ENCODE results near the gene TIMP1.

Gene TIMP1

GRCh38 chrX:47581731-47582647 lies at the start of gene TIMP1:
Gene TIMP1 (plus strand): TSS chrX:47582436. CDS start chrX:47583416, 980 bp downstream.
- DNase-seq (ENCODE audit: low spot score): peak; percentile 81

DNA sequence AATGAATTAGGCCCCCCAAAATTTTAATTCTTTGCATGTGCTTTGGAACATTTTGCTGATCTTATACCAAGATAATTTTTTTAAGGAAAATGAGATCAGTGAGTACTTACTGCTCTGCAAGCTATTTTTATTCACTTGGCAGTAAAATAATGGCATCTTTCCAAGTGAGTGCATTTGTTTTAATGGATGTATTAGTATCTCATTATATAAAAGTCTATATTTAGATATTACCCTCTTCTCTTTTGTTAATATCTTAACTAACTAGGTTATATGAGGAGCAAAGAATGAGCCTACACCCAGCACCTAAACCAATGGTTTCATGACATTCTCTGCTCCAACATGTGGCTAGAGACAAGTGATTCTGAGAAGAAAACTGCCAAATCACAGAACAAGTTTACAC lies 42.4 kb upstream of the TIMP1 start:
- no peak for DNase-seq (ENCODE audit: low spot score)

DNA sequence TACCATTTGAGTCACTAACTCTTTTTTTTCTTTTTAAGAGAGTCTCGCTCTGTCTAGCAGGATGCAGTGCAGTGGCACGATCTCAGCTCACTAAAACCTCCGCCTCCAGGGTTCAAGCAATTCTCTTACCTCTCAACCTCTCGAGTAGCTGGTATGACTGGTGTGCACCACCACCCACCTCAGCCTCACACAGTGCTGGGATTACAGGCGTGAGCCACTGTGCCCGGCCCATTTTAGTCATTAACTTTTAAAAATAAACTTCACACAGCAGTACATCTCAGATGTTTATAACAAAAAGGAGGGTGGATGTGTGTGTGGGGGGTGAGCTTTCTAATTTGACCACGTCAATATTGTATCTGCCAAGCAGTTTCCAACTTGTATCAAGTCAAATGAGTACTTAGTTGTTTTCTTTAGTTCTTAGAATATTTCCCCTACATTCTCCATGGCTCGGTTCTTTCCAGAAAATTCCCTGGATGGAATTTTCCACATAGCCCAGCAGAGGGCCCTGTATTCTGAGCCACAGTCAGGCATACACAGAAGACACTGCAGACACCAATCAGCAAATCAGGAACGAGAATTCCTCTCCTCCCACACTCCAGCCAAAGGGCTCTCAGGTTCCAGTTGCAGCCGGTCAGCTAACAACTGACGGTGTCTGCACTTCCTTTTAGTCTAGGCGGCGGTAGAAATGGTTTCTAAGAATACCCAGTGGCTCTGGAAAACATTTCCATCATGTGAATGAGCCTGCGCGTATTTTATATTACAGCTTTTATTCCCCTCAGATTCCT lies 41.3 kb upstream of the TIMP1 start:
- DNase-seq (ENCODE audit: low spot score): peak; percentile 91

DNA sequence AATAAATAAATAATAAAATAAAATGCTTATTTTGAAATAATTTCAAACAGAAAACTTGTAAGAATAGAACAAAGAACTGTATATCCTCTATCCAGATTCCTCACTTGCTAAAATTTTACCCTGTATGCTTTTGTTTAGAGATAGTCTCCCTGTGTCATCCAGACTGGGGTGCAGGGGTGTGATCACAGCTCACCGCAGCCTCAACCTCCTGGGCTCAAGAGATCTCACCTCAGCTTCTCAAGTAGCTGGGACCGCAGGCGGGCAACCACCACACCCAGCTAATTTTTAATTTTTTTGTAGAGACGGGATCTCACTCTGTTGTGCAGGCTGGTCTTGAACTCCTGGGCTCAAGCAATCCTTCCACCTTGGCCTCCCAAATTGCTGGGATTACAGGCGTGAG lies 38.7 kb upstream of the TIMP1 start:
- no peak for DNase-seq (ENCODE audit: low spot score)

DNA sequence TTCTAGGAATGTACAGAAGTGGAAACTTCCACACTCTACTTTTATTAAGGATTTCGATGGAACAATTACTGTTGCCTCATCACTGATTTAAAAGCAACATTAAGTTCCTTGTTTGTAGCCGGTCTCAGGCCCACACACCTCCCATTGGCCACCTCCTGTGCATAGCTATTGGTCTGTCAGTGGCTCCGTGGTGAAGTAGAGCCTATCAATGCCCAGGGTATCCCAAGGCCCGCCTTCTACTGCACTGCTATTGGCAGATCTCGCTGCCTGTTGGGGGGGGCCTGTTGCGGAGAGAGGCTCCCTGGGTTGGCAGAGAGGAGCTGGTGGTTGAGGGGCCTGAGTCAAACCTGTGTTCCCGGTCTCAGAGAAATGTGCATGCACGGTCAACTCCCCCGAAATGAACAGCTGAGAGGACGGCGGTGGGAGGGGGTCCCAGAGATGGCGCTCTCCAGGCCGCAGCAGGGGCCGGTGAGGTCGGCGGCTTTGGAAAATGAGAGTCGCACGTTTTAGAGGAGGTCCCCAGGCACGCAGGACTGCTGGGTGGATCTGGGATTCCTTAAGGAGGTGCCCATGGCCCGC lies 26.1 kb upstream of the TIMP1 start:
- peak; percentile 78 for DNase-seq (ENCODE audit: low spot score)

DNA sequence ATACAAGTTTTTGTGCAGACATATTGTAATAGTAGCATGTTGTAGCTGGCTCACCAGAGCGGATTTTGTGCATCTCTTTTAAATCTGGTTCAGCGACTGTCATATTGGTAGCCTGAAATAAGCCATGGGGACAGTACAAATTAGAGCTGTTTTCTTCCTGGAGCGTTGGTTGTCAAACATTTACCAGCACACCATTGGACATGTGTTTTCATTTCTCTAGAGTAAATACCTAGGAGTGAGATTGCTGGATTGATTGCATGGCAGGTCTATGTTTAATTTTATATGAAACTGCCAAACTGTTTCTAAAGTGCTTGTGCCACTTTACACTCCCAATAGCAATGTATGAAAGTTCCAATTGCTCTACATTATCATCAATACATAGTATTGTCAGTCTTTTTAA lies 23.8 kb upstream of the TIMP1 start:
- no peak for DNase-seq (ENCODE audit: low spot score)

- DNase-seq (ENCODE audit: low spot score): no peak
Observed at GRCh38 chrX:47560179-47560933, 21.9 kb upstream of the TIMP1 start.

DNA sequence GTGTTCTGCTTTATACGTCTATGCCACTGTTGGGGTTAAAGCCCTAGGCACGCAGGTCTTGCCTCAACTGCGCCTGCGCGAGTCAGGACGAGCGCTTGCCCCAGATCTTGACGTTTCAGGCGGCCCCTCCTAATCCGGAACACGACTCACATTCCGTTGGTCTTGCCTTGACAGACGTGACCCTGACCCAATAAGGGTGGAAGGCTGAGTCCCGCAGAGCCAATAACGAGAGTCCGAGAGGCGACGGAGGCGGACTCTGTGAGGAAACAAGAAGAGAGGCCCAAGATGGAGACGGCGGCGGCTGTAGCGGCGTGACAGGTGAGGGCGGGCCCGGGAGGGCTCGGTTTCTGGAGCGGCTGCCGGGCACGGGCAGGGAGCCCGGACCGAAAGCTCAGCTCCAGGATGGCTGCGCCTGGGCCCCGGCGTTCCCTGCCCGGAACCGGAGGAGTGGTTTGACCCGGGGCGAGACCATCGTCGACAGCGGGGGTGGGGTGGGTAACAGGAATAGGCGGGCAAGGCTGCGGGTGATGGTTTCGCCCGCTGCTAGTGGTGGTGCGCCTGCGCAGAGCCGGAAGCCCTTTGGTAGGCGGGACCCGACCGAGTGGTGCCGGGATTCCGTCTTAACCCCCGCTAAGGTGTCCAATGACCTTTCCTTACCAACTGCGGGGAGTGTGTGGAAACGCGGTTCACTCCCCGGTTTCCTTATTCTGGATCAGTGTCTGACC lies 21.1 kb upstream of the TIMP1 start, which contains the start of gene ARAF:
ARAF (plus strand) TSS at position 272 of the 725 bp plus-strand sequence. CDS start 1,763 bp downstream, outside the sequence.
- DNase-seq (ENCODE audit: low spot score): peak; percentile 80

DNA sequence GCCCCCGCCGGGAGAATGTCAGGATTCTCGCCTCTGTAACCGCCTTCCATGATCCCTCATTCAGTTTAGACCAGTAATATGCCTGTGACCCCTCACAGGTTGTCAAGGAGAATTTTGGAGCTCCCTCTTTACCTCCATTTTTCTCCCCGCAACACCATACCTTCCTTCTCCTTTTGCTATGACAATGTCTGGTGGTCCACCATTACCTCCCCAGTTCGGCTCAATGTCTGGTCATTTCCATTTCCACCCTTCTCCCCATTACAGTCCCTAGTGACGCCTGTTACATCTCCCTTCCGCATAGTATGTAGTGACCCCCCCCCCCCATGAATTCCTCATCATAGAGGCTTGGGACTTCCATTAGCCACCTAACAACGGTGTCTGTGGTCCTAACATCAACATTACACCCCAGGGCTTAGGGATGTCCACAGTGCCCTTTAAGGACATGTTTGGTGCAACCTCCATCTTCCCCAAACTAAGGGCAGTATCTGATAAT lies 20.5 kb upstream of the TIMP1 start:
- no peak for DNase-seq (ENCODE audit: low spot score)

DNA sequence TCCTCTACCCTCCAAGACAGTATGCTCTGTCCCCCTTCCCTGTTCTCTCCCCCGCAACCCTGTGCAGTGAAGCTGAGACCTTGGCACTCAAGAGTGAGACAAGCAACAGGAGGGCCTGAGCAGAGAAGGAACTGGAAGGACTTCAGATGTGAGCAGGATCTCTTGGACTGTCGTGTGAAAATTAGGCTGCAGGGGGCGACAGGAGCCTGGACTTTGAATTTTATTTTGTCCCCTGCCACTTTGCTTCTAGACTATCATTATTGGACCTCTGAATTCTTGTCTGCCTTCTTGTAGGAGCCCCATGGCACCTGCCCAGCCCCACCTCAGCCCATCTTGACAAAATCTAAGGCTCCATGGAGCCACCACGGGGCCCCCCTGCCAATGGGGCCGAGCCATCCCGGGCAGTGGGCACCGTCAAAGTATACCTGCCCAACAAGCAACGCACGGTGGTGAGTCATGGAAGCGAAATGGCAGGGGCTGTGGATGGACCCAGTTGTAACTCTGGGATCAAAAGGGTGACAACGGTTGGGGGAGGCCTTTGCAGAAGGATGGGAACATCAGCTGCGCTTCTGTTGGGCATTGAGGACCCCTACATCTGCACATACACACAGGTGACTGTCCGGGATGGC lies 19.5 kb upstream of the TIMP1 start:
- no peak for DNase-seq (ENCODE audit: low spot score)

DNA sequence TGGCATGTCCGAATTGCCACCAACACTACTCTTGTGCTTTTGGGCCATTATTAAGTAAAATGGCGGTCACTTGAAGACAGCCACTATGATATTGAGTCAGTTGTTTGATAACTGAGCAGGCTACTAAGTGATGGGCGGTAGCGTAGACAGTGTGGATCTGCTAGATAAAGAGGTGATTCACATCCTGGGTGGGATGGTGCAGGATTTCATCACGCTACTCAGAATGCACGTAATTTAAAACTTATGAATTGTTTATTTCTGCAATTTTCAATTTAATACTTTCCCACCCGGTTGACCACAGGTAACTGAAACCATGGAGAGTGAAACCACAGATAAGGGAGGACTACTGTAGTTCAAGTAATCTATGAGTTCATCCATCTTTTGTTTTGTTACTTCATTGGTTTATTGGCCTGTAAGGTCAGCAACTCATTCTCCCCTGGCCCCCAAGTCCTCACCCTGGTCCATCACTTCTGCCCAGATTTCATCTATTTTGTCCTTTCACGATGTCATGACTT lies 18.4 kb upstream of the TIMP1 start:
- no peak for DNase-seq (ENCODE audit: low spot score)

- DNase-seq (ENCODE audit: low spot score): no peak
Observed at GRCh38 chrX:47564438-47565085, 17.7 kb upstream of the TIMP1 start.

DNA sequence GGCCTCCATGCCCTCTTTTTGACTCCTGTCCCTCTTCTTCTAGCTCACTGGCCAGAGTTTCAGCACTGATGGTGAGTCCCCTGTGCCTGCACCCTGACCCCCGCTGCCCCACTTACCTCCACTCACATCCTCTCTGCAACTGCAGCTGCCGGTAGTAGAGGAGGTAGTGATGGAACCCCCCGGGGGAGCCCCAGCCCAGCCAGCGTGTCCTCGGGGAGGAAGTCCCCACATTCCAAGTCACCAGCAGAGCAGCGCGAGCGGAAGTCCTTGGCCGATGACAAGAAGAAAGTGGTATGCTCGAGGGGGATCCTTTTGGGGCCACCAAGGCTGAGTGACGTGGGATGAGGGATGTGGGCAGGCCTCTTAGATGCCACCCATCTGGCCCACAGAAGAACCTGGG lies 15.4 kb upstream of the TIMP1 start:
- no peak for DNase-seq (ENCODE audit: low spot score)

GRCh38 chrX:47568656-47569295 lies 13.5 kb upstream of the TIMP1 start:
- peak; percentile 41 for DNase-seq (ENCODE audit: low spot score)

DNA sequence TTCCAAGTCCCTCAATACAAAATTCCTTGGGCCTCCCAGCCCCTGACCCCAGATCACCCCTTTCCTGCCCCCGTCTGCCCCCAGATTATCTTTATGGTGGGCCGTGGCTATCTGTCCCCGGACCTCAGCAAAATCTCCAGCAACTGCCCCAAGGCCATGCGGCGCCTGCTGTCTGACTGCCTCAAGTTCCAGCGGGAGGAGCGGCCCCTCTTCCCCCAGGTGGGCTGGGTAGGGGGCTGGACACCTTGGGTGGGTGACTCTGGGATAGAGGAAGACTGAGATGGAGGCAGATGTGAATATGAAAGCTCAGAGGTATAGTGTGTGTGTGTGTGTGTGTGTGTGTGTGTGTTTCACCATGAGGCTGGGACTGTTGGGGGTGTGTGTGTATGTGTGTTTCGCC lies 11.4 kb upstream of the TIMP1 start:
- DNase-seq (ENCODE audit: low spot score): no peak

DNA sequence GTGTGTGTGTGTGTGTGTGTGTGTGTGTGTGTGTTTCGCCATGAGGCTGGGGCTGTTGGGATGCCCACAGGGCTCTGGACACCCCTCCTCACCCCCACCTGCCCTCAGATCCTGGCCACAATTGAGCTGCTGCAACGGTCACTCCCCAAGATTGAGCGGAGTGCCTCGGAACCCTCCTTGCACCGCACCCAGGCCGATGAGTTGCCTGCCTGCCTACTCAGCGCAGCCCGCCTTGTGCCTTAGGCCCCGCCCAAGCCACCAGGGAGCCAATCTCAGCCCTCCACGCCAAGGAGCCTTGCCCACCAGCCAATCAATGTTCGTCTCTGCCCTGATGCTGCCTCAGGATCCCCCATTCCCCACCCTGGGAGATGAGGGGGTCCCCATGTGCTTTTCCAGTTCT lies 11.0 kb upstream of the TIMP1 start:
- no peak for DNase-seq (ENCODE audit: low spot score)

DNA sequence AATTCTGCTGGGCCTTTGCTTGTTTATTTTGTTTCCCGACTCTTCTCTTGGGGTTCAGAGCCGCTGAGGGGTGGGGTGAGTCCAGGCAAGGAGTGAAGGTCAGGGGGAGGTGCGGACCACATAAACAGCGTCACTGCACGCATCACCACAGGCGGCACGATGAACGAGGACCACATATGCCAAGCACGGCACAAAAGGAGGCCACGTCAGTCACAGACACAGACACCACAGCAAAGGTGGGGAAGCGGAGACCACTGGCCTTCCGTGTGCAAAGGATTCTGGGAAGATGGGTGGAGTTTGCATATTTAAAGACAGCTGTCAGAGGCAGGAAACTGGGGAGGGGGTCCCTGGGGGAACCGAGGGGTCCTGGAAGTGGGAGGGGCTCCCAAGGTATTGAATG lies 10.3 kb upstream of the TIMP1 start:
- no peak for DNase-seq (ENCODE audit: low spot score)

DNA sequence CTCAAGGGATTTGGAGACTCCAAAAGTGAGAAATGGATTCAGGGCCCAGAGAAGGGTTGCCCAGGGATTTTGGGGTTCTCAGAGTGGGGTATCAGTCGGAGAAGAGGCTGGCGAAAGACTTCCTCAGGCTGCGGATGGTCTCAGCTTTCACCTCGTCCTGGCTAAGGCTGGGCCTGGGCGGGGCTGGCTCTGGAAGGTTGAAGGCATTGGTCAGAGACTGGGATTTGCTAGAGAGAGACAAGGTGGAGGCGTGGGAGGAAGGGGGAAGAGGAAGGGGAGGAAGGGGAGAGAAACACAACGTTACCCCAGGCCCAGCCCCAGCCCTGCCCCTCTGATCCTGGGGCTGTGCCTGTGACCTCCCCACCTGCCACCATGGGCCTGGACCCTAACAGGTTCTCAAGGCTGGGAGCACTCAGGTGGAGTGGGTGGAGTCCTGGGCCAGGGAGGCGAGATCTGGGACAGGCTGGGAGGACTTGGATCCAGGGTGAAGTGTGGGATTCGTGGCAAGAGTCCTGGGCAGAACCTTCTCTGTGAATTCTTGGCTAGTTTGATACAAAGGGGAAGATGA lies 9.4 kb upstream of the TIMP1 start:
- no peak for DNase-seq (ENCODE audit: low spot score)

Data from iPS-NIHi11 (cell line).